Measurements from ENCODE around the gene FAAP100. TPM values are rescaled to one million over a fixed set of nuclear protein-coding genes. Genes with fewer than 3 reads are reported as not detected.

Gene FAAP100
- total and polyA plus RNA-seq, 2 experiments from 2014 or later, result 25.2 to 44.9 TPM

DNA sequence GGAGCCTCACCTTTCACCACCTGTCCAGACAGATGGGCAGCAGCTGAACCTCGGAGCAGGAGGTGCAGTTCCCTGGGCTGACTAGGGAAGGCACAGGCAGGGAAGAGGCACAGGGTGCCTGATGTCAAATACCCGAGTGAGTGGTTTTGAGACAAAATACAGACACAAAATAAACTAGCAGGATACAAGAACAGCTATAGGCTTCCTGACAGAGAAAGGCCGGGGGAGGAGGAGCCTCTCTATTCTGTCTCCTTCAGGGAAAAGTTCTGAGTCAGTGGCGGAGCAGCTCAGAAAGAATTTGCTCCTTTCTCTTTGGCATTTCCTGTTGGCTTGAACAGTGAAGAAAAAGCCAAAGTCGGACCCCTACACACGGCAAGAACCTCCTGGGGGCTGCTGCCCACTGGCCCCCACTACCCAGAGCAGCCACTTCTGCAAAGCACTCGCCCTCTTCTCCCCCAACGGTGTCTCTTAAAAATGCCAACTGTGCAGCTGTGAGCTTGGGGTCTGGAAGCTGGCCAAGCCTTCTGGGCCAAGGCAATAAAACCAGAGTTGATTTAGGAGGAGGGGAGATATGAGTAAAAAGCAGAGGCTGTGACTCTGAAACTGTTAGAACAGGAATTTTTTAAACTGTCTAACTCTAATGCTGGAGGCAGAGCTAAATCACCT lies 14.4 kb upstream of the FAAP100 start:
- Histone ChIP-seq H3K79me2 (ENCODE audit: insufficient read depth) (peaks cover 34% of the 10 kb centered on the region), H3K27ac (peak overlapping the region; percentile 79), H3K9me2 (ENCODE audit: insufficient read depth) (no peaks in the 10 kb centered on the region), H3K36me3 (ENCODE audit: low read depth) (peaks cover 35% of the 10 kb centered on the region), H3K4me2 (ENCODE audit: unreplicated experiment) (peak overlapping the region; percentile 87), H3K27me3 (replicated peaks; ENCODE audit: insufficient read depth) (no peaks in the 10 kb centered on the region), H3K4me3 (peak overlapping the region; percentile 61), H3K9ac (peak overlapping the region; percentile 47), H3K4me1 (ENCODE audit: insufficient read depth) (peaks cover 50% of the 10 kb centered on the region), H4K20me1 (ENCODE audit: insufficient read depth) (no peaks in the 10 kb centered on the region), H3F3A (ENCODE audit: insufficient read depth) (peaks cover 62% of the 10 kb centered on the region), H2AFZ (no peak overlapping the region), H3K9me3 (ENCODE audit: low read depth) (no peaks in the 10 kb centered on the region)
- in situ Hi-C loops (cut with MboI), result no loop called here
- TF ChIP-seq EZH2 (IDR thresholded peaks at IDR 0.05; ENCODE audit: insufficient read depth, poor library complexity, severe bottlenecking) (no peak), EZH2phosphoT487 (IDR thresholded peaks at IDR 0.05; ENCODE audit: insufficient read depth, low read depth) (no peak)
- DNase-seq, result peak; percentile 98
- 1% methylated on average over 8 of the region's 8 CpGs for WGBS, 2 experiments (ENCODE audit: low coverage in 1 of 2, low lambda C conversion rate in 2 of 2, missing lambda C conversion rate in 2 of 2)

DNA sequence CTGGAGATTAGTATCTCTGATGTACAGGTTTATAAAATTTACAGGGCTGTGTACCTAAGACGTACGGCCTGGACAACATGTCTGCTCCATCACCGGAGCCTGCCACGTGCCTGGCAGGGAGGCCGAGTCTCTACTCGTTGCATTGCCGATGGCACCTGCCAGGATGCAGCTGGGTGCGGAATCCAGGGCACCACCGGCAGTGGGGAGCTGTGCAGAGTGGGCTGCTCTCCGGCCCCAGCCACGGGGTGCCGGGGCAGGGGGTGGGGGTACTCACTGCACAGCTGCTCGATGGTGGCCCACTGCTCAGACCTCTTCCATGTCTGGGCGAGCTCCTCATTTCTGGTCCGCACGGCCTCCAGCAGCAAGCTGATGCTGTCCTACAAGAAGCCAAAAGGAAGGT lies 13.1 kb upstream of the FAAP100 start:
- Histone ChIP-seq H3K4me3 (no peak overlapping the region), H3F3A (ENCODE audit: insufficient read depth) (peaks cover 70% of the 10 kb centered on the region), H3K27me3 (replicated peaks; ENCODE audit: insufficient read depth) (no peaks in the 10 kb centered on the region), H3K4me2 (ENCODE audit: unreplicated experiment) (no peak overlapping the region), H3K9me3 (ENCODE audit: low read depth) (no peaks in the 10 kb centered on the region), H2AFZ (no peak overlapping the region), H4K20me1 (ENCODE audit: insufficient read depth) (no peaks in the 10 kb centered on the region), H3K36me3 (ENCODE audit: low read depth) (peaks cover 41% of the 10 kb centered on the region), H3K27ac (peak overlapping the region; percentile 79), H3K4me1 (ENCODE audit: insufficient read depth) (peaks cover 63% of the 10 kb centered on the region), H3K79me2 (ENCODE audit: insufficient read depth) (peaks cover 26% of the 10 kb centered on the region), H3K9me2 (ENCODE audit: insufficient read depth) (no peaks in the 10 kb centered on the region), H3K9ac (no peak overlapping the region)
- no peak for TF ChIP-seq EZH2 (IDR thresholded peaks at IDR 0.05; ENCODE audit: insufficient read depth, poor library complexity, severe bottlenecking)
- TF ChIP-seq EZH2phosphoT487 (IDR thresholded peaks at IDR 0.05; ENCODE audit: insufficient read depth, low read depth), result no peak
- in situ Hi-C loops (cut with MboI), result no loop called here
- DNase-seq, result no peak
- WGBS, 2 experiments (ENCODE audit: low coverage in 1 of 2, low lambda C conversion rate in 2 of 2, missing lambda C conversion rate in 2 of 2), result 98 to 99% methylated on average over 16 of the region's 16 CpGs

DNA sequence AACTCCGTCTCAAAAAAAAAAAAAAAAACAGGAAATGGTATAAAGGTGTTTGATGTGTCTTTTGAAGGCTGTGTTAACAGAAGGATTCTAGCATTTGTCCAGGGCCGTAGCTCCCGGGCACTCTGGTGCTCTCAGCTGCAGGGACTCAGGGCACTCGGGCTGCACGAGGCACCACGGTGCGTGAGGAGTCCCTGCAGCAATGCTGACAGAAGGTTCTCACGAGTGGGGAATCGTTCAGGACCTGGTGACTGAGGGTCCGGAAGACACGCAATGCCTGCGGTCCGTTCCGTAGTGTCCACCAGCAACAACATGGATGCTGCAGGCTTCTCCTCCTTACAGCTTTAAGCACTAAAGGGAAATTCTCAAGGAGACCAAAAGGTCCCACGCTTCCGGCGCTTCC lies 12.6 kb upstream of the FAAP100 start:
- Histone ChIP-seq H3K27me3 (replicated peaks; ENCODE audit: insufficient read depth) (no peaks in the 10 kb centered on the region), H3K4me3 (no peak overlapping the region), H2AFZ (no peak overlapping the region), H3K9ac (peak overlapping the region; percentile 25; the same call in 1 of the 2 replicates), H3K9me3 (ENCODE audit: low read depth) (no peaks in the 10 kb centered on the region), H3K4me1 (ENCODE audit: insufficient read depth) (peaks cover 63% of the 10 kb centered on the region), H3K9me2 (ENCODE audit: insufficient read depth) (no peaks in the 10 kb centered on the region), H3K4me2 (ENCODE audit: unreplicated experiment) (peak overlapping the region; percentile 37), H3K79me2 (ENCODE audit: insufficient read depth) (peaks cover 26% of the 10 kb centered on the region), H3K27ac (peak overlapping the region; percentile 79), H4K20me1 (ENCODE audit: insufficient read depth) (no peaks in the 10 kb centered on the region), H3K36me3 (ENCODE audit: low read depth) (peaks cover 42% of the 10 kb centered on the region), H3F3A (ENCODE audit: insufficient read depth) (peaks cover 70% of the 10 kb centered on the region)
- no peak for DNase-seq
- in situ Hi-C loops (cut with MboI), result no loop called here
- 91 to 95% methylated on average over 17 of the region's 17 CpGs for WGBS, 2 experiments (ENCODE audit: low coverage in 1 of 2, low lambda C conversion rate in 2 of 2, missing lambda C conversion rate in 2 of 2)
- TF ChIP-seq EZH2 (IDR thresholded peaks at IDR 0.05; ENCODE audit: insufficient read depth, poor library complexity, severe bottlenecking), result no peak
- no peak for TF ChIP-seq EZH2phosphoT487 (IDR thresholded peaks at IDR 0.05; ENCODE audit: insufficient read depth, low read depth)

DNA sequence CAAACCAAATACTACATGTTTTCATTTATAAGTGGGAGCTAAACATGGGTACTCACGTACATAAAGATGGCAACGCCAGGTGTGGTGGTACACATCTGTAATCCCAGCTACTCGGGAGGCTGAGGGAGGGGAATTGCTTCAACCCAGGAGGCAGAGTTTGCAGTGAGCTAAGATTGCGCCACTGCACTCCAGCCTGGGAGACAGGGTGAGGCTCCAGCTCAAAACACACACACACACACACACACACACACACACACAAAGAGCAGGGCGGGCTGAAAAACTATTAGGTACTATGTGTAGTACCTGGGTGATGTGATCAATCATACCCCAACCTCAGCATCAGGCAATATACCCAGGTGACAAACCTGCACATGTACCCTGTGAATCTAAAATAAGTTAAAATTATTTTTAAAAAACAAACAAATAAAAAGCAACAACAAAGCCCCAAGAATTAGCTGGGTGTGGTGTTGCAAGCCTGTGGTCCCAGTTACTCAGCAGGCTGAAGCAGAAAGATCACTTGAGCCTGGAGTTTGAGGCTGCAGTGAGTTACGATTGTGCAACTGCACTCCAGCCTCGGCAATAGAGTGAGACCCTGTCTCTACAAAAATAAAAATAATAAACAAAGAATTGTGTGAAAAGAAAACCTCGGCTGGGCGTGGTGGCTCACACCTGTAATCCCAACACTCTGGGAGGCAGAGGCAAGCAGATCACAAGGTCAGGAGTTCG lies 11.9 kb upstream of the FAAP100 start:
- H3F3A ChIP-seq (ENCODE audit: insufficient read depth), result peaks cover 69% of the 10 kb centered on the region

More for the DNA sequence above, 11.9 kb upstream of the FAAP100 start:
- peak overlapping the region; percentile 79 for H3K27ac ChIP-seq
- H3K9ac ChIP-seq, result peak overlapping the region; percentile 37; the same call in 1 of the 2 replicates
- peaks cover 63% of the 10 kb centered on the region for H3K4me1 ChIP-seq (ENCODE audit: insufficient read depth)
- TF ChIP-seq EZH2 (IDR thresholded peaks at IDR 0.05; ENCODE audit: insufficient read depth, poor library complexity, severe bottlenecking) (no peak), EZH2phosphoT487 (IDR thresholded peaks at IDR 0.05; ENCODE audit: insufficient read depth, low read depth) (no peak)
- H2AFZ ChIP-seq, result no peak overlapping the region
- H3K79me2 ChIP-seq (ENCODE audit: insufficient read depth), result peaks cover 26% of the 10 kb centered on the region
- 77 to 84% methylated on average over 10 of the region's 10 CpGs for WGBS, 2 experiments (ENCODE audit: low coverage in 1 of 2, low lambda C conversion rate in 2 of 2, missing lambda C conversion rate in 2 of 2)
- in situ Hi-C loops (cut with MboI), result no loop called here
- H3K9me3 ChIP-seq (ENCODE audit: low read depth), result no peaks in the 10 kb centered on the region
- peaks cover 37% of the 10 kb centered on the region for H3K36me3 ChIP-seq (ENCODE audit: low read depth)
- peak overlapping the region; percentile 43 for H3K4me2 ChIP-seq (ENCODE audit: unreplicated experiment)
- H3K27me3 ChIP-seq (replicated peaks; ENCODE audit: insufficient read depth), result no peaks in the 10 kb centered on the region
- no peak overlapping the region for H3K4me3 ChIP-seq
- H4K20me1 ChIP-seq (ENCODE audit: insufficient read depth), result no peaks in the 10 kb centered on the region
- DNase-seq, result peak; percentile 88
- H3K9me2 ChIP-seq (ENCODE audit: insufficient read depth), result no peaks in the 10 kb centered on the region

All from GM23248 (cell line).